NB4 (cell line): ENCODE data around the gene SCFD2.

Experiments
- DNase-seq: peaks from one replicate; pipeline ENCODE4 v3.0.0; 2010; ENCODE audit warnings: low read depth
- H3K4me3 ChIP-seq: one replicate; pipeline ENCODE4 v1.5.1; 2011; ENCODE audit warnings: mild to moderate bottlenecking, low read depth, low read length, moderate library complexity
- MAX ChIP-seq: IDR thresholded peaks from 2 replicates; pipeline ENCODE4 v1.6.1; 2011; ENCODE audit warnings: low read depth, low read length
- MYC ChIP-seq: IDR thresholded peaks from 2 replicates; pipeline ENCODE4 v1.6.1; 2011; ENCODE audit warnings: low read depth, low read length
- POLR2A ChIP-seq: IDR thresholded peaks from 2 replicates; pipeline ENCODE4 v1.6.1; 2011; ENCODE audit warnings: mild to moderate bottlenecking; ENCODE audit not compliant: insufficient read length; ENCODE audit errors: extremely low read depth
- TF ChIP-seq, protein P1 (sequence below): IDR thresholded peaks from one replicate; pipeline ENCODE4 v1.5.1; 2012; ENCODE audit warnings: low read depth, low read length

The SCFD2 gene

DNA sequence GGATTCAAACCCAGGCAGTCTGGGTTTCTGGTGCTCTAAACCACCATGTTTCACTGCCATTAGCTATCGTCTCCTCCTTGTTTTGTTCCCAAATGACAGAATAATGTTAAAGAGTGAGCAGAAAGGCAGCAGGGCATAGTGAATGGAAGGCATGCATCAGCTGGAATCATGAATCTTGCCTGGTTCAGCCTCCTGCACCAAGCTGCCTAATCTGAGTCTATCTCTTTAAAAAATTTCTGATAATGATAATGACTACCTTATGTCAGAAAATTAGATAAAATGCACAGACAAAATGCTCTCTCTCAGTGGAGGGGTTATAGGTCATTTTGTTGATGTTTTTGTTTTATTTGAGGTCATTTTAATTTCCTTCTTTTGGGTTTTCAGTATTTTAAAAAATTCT, 316.3 kb downstream of the SCFD2 start:
- TF ChIP-seq MAX = no peak
- TF ChIP-seq POLR2A = no peak
- TF ChIP-seq, protein P1, sequence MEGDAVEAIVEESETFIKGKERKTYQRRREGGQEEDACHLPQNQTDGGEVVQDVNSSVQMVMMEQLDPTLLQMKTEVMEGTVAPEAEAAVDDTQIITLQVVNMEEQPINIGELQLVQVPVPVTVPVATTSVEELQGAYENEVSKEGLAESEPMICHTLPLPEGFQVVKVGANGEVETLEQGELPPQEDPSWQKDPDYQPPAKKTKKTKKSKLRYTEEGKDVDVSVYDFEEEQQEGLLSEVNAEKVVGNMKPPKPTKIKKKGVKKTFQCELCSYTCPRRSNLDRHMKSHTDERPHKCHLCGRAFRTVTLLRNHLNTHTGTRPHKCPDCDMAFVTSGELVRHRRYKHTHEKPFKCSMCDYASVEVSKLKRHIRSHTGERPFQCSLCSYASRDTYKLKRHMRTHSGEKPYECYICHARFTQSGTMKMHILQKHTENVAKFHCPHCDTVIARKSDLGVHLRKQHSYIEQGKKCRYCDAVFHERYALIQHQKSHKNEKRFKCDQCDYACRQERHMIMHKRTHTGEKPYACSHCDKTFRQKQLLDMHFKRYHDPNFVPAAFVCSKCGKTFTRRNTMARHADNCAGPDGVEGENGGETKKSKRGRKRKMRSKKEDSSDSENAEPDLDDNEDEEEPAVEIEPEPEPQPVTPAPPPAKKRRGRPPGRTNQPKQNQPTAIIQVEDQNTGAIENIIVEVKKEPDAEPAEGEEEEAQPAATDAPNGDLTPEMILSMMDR = no peak
- TF ChIP-seq MYC = no peak
- no peak overlapping the region for H3K4me3 ChIP-seq
- DNase-seq = no peak

DNA sequence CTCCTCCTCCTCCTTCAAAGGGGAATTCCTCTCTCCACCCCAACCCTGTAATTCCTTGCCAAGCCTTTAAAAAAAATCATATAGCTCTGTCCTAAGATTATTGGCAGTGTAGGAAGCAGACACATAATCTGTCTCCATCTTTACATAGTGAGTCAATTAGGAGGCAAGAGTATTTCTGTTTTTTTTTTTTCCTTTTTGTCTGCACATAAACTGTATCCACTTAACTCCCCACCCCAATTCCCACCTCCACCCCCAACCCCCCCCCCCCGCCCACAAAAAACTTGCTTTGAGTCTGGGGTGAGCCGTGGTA, 321.3 kb downstream of the SCFD2 start:
- no peak for TF ChIP-seq POLR2A
- no peak for TF ChIP-seq MYC
- no peak for TF ChIP-seq MAX
- TF ChIP-seq, protein P1 = no peak
- DNase-seq = no peak
- H3K4me3 ChIP-seq = no peak overlapping the region

GRCh38 chr4:53043891-53044650, 321.8 kb downstream of the SCFD2 start:
- no peak overlapping the region for H3K4me3 ChIP-seq
- no peak for DNase-seq
- TF ChIP-seq, protein P1 = no peak
- TF ChIP-seq MAX (no peak), MYC (no peak), POLR2A (no peak)

DNA sequence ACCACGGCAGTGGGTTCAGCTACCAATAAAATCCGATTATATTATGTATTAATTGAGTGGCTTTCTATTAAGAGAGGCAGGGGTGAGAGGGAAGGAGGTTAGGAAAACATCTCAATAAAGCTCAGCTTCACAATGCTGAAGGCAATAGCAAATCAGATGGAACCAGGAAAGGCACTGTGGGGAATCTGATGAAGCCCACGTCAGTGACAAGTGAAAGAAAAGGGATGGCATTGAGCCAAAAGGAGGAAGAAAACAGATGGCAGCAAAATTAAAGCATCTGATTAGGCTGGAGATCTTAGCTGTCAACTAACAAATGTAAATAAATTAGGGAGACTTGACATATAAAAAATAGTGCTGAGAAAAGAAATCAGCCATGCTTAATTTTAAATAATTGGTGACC, 322.8 kb downstream of the SCFD2 start:
- no peak overlapping the region for H3K4me3 ChIP-seq
- TF ChIP-seq POLR2A = no peak
- no peak for TF ChIP-seq MYC
- TF ChIP-seq MAX = no peak
- TF ChIP-seq, protein P1 = no peak
- no peak for DNase-seq

DNA sequence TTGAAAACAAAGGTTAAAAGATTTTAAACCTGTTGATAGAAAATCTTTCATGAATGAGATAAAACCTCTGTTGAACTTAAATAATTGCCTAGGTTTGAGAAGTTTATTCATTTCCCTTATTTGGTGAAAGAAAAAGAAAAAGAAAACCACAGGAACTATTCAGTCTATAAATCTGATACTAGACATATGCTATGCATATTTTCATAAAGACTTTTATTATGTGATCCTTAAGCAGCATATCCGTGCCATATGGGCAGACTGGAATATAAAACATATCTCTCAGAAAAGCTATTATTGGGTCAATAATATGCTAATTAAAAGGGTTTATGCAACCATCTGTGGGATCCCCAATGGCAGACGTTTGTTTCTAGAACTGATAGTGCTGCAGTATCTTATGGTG, 325.0 kb downstream of the SCFD2 start:
- TF ChIP-seq POLR2A = no peak
- TF ChIP-seq MAX = no peak
- TF ChIP-seq, protein P1 = no peak
- TF ChIP-seq MYC = no peak
- no peak for DNase-seq
- H3K4me3 ChIP-seq = no peak overlapping the region

DNA sequence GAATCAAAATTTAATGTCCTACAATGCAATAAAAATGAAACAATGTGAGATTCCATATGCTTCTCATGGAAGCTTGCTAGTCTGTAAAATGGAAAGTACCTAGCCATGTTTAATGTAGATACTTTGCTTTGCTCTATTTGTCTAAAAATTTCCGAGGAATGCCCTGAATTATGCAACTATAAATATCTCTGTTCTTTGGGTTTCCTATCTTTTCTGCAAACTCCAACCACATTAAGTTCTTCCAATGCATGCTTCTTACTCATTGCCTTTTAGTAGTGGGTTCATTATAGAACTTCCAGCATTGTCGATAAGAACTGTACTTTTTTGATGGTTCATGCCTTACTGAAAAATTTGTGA, 325.4 kb downstream of the SCFD2 start:
- no peak overlapping the region for H3K4me3 ChIP-seq
- DNase-seq = no peak
- TF ChIP-seq, protein P1 = no peak
- TF ChIP-seq MYC (no peak), MAX (no peak), POLR2A (no peak)
